SIG-M5 treated with dmso at 0.1 percent for 504 hours (cell line): ENCODE results near the gene NDUFAF5.
"Not testable (repeated sequence)": the region's sequence is repeated elsewhere in the genome, so short reads cannot be mapped to it uniquely, and the experiment has no call there.

Source experiments
- DNase-seq: peaks from one replicate; lab custom pipeline; 2025; ENCODE audit not compliant: unreplicated experiment; lab: John Stamatoyannopoulos, UW

NDUFAF5 gene

GRCh38 chr20:13784893-13785715 lies at the start of gene NDUFAF5, which contains the start of gene ESF1:
NDUFAF5 (plus strand) TSS chr20:13785028; CDS start chr20:13785069, 41 bp downstream.
ESF1 (minus strand) TSS chr20:13784919; CDS start chr20:13783140, 1,779 bp downstream.
- peak; percentile 97 for DNase-seq

GRCh38 chr20:13735826-13736225 lies 49.0 kb upstream of the NDUFAF5 start:
- no peak for DNase-seq

- DNase-seq = no peak
Observed at GRCh38 chr20:13736436-13737191, 48.2 kb upstream of the NDUFAF5 start.

- not testable (repeated sequence) for DNase-seq
Observed at GRCh38 chr20:13738187-13738586, 46.6 kb upstream of the NDUFAF5 start.

GRCh38 chr20:13739731-13740649 lies 44.8 kb upstream of the NDUFAF5 start:
- no peak for DNase-seq

- no peak for DNase-seq
Observed at GRCh38 chr20:13741879-13742278, 42.9 kb upstream of the NDUFAF5 start.

- no peak for DNase-seq
Observed at GRCh38 chr20:13744352-13744751, 40.5 kb upstream of the NDUFAF5 start.

- no peak for DNase-seq
Observed at GRCh38 chr20:13745784-13746183, 39.0 kb upstream of the NDUFAF5 start.

GRCh38 chr20:13749811-13750210 lies 35.0 kb upstream of the NDUFAF5 start:
- DNase-seq = no peak

- DNase-seq = no peak
Observed at GRCh38 chr20:13753436-13754036, 31.3 kb upstream of the NDUFAF5 start.

GRCh38 chr20:13755809-13756208 lies 29.0 kb upstream of the NDUFAF5 start:
- DNase-seq = no peak

GRCh38 chr20:13756551-13756950 lies 28.3 kb upstream of the NDUFAF5 start:
- no peak for DNase-seq

- DNase-seq = no peak
Observed at GRCh38 chr20:13758884-13759283, 25.9 kb upstream of the NDUFAF5 start.

- not testable (repeated sequence) for DNase-seq
Observed at GRCh38 chr20:13760451-13760946, 24.3 kb upstream of the NDUFAF5 start.

GRCh38 chr20:13765299-13765698 lies 19.5 kb upstream of the NDUFAF5 start:
- DNase-seq = no peak

- no peak for DNase-seq
Observed at GRCh38 chr20:13765868-13766416, 18.9 kb upstream of the NDUFAF5 start.

GRCh38 chr20:13770141-13770540 lies 14.7 kb upstream of the NDUFAF5 start:
- DNase-seq = no peak

GRCh38 chr20:13771853-13772453 lies 12.9 kb upstream of the NDUFAF5 start:
- peak; percentile 30 for DNase-seq

GRCh38 chr20:13772529-13772928 lies 12.3 kb upstream of the NDUFAF5 start:
- no peak for DNase-seq

GRCh38 chr20:13775867-13776266 lies 9.0 kb upstream of the NDUFAF5 start:
- peak; percentile 17 for DNase-seq
